ENCODE results near the gene FSTL3.
"Not testable (repeated sequence)": the region's sequence is repeated elsewhere in the genome, so short reads cannot be mapped to it uniquely, and the experiment has no call there.

Gene FSTL3

GRCh38 chr19:676339-677105, at the start of gene FSTL3:
Gene FSTL3 (plus strand): TSS chr19:676392. CDS start chr19:676424, 32 bp downstream.
- peaks cover 15% of the 10 kb centered on the region for H3K27me3 ChIP-seq (ENCODE audit: insufficient read depth, low read depth, severe bottlenecking)
- H3K9me3 ChIP-seq (ENCODE audit: severe bottlenecking), result no peaks in the 10 kb centered on the region
- H3K27ac ChIP-seq, result no peak within 1 kb of the TSS
- H3K4me3 ChIP-seq (ENCODE audit: low read depth, low read length), result peak within 1 kb of the TSS; percentile 40
- no peaks in the 10 kb centered on the region; the same call in 1 of the 2 replicates for H3K36me3 ChIP-seq
- DNase-seq, result no peak
- TF ChIP-seq, protein P1, sequence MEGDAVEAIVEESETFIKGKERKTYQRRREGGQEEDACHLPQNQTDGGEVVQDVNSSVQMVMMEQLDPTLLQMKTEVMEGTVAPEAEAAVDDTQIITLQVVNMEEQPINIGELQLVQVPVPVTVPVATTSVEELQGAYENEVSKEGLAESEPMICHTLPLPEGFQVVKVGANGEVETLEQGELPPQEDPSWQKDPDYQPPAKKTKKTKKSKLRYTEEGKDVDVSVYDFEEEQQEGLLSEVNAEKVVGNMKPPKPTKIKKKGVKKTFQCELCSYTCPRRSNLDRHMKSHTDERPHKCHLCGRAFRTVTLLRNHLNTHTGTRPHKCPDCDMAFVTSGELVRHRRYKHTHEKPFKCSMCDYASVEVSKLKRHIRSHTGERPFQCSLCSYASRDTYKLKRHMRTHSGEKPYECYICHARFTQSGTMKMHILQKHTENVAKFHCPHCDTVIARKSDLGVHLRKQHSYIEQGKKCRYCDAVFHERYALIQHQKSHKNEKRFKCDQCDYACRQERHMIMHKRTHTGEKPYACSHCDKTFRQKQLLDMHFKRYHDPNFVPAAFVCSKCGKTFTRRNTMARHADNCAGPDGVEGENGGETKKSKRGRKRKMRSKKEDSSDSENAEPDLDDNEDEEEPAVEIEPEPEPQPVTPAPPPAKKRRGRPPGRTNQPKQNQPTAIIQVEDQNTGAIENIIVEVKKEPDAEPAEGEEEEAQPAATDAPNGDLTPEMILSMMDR (IDR thresholded peaks at IDR 0.05; ENCODE audit: low read depth, low read length), result no peak

DNA sequence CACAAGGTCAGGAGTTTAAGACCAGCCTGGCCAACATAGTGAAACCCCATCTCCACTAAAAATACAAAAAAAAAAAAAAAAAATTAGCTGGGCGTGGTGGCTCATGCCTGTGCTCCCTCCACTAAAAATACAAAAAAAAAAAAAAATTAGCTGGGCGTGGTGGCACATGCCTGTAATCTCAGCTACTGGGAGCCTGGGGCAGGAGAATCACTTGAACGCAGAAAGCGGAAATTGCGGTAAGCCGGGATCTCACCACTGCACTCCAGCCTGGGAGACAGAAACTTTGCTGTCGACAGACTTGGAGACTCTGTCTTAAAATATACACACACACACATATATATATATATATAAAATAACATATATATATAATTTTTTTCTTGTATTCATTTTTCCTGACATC, 49.6 kb upstream of the FSTL3 start:
- not testable (repeated sequence) for DNase-seq; H3K9me3 ChIP-seq (ENCODE audit: severe bottlenecking); H3K27me3 ChIP-seq (ENCODE audit: insufficient read depth, low read depth, severe bottlenecking); H3K4me3 ChIP-seq (ENCODE audit: low read depth, low read length); H3K27ac ChIP-seq
- H3K36me3 ChIP-seq, result peaks cover 64% of the 10 kb centered on the region

- no peak overlapping the region for H3K27ac ChIP-seq
- no peaks in the 10 kb centered on the region for H3K9me3 ChIP-seq (ENCODE audit: severe bottlenecking)
- TF ChIP-seq, protein P1 (IDR thresholded peaks at IDR 0.05; ENCODE audit: low read depth, low read length), result peak; percentile 82
- no peaks in the 10 kb centered on the region for H3K27me3 ChIP-seq (ENCODE audit: insufficient read depth, low read depth, severe bottlenecking)
- H3K4me3 ChIP-seq (ENCODE audit: low read depth, low read length), result no peak overlapping the region
- peaks cover 52% of the 10 kb centered on the region for H3K36me3 ChIP-seq
- DNase-seq, result peak; percentile 45
Observed at GRCh38 chr19:628168-628567, 48.0 kb upstream of the FSTL3 start.

GRCh38 chr19:629515-629914, 46.7 kb upstream of the FSTL3 start:
- not testable (repeated sequence) for H3K4me3 ChIP-seq (ENCODE audit: low read depth, low read length); H3K27me3 ChIP-seq (ENCODE audit: insufficient read depth, low read depth, severe bottlenecking); H3K9me3 ChIP-seq (ENCODE audit: severe bottlenecking)
- Histone ChIP-seq H3K36me3 (peaks cover 43% of the 10 kb centered on the region), H3K27ac (peak overlapping the region; percentile 65)
- DNase-seq, result peak; percentile 74

DNA sequence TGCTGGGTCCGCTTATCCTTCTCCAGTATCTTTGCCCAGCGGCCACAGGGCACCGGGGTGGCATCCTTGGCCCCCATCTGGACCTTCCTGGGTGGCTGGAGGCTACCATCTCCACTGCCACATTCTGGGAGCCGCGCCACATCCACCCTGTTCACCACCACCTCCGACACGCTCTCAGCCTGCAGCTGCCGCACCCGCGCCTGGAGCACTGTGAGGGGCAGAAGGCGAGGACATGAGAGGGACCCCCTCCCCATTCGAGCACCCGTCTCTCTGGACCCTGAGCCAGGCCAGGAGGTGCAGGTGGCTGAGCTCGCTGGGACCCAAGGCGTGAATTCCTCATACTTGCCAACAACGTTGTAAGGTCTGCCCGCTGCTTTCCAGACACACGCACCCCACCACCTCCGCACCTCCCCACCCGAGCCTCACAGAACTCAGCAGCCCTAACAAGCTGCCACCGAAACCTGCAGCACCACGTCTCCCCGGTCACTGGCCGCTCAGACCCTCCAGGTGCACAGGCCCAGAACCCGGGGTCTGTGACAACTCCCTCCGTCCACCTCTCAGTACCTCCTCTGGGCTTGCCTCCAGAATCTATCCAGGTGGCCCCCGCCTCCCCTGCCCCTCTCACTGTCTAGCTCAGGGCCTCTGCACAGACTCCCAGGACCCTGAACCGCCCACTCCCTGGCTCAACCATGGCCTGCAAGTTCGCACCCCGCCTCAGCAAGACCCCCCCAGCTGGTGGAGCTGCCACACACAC, 46.1 kb upstream of the FSTL3 start:
- TF ChIP-seq, protein P1 (IDR thresholded peaks at IDR 0.05; ENCODE audit: low read depth, low read length), result peak; percentile 15; the same call in 1 of the 2 replicates
- Histone ChIP-seq H3K27me3 (ENCODE audit: insufficient read depth, low read depth, severe bottlenecking) (no peaks in the 10 kb centered on the region), H3K27ac (0 out of 2 replicates have a peak overlapping the region, but pooled peaks have one; percentile 13), H3K36me3 (peaks cover 38% of the 10 kb centered on the region), H3K9me3 (ENCODE audit: severe bottlenecking) (no peaks in the 10 kb centered on the region), H3K4me3 (ENCODE audit: low read depth, low read length) (no peak overlapping the region)
- DNase-seq, result no peak

- Histone ChIP-seq H3K9me3 (ENCODE audit: severe bottlenecking) (no peaks in the 10 kb centered on the region), H3K36me3 (peaks cover 25% of the 10 kb centered on the region), H3K27ac (no peak overlapping the region; the same call in 1 of the 2 replicates), H3K27me3 (ENCODE audit: insufficient read depth, low read depth, severe bottlenecking) (no peaks in the 10 kb centered on the region), H3K4me3 (ENCODE audit: low read depth, low read length) (peak overlapping the region; percentile 62)
- TF ChIP-seq, protein P1 (IDR thresholded peaks at IDR 0.05; ENCODE audit: low read depth, low read length), result no peak
- DNase-seq, result peak; percentile 36
Observed at GRCh38 chr19:632579-633067, 43.6 kb upstream of the FSTL3 start.
